GF-D8 (cell line): ENCODE data around the gene DAPL1.

Experiments used
- DNase-seq: peaks from one replicate; lab custom pipeline; 2025; lab: John Stamatoyannopoulos, UW

The DAPL1 gene, protein sequence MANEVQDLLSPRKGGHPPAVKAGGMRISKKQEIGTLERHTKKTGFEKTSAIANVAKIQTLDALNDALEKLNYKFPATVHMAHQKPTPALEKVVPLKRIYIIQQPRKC

DNA sequence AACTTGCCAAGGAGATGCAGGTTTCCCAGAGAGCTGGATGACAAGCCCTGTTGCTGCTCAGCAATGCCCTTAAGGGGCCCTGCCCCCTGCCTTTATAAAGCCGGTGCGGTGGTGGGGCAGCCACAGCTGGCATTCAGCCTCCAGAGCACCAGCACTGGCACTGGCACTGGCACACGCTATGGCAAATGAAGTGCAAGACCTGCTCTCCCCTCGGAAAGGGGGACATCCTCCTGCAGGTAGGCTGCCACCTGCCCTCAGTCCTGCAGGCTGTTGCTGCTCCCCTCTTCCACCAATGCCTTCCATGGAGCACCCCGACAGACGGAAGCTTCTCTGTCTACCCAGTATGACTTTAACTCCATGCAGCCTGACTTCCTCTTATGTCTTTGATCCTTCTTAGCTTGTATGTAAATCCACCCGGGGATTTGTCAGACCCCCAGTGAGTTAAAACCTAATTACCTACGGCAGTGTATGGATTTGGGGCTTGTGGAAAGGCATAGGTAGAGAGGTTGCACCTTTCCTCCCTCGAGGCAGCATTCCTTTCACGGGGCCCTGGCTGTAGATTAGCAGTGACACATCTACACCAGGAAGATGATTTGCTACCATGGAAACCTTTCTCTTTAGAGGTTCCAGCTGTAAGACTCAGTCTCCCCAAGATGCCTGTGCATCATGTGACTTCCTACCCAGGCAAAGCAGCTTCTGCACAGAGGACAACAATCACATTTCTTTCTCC is at the start of gene DAPL1:
TSS of gene DAPL1 (plus strand) at position 123 of the 730 bp plus-strand sequence. CDS start at position 179, 56 bp downstream.
- no peak for DNase-seq

DNA sequence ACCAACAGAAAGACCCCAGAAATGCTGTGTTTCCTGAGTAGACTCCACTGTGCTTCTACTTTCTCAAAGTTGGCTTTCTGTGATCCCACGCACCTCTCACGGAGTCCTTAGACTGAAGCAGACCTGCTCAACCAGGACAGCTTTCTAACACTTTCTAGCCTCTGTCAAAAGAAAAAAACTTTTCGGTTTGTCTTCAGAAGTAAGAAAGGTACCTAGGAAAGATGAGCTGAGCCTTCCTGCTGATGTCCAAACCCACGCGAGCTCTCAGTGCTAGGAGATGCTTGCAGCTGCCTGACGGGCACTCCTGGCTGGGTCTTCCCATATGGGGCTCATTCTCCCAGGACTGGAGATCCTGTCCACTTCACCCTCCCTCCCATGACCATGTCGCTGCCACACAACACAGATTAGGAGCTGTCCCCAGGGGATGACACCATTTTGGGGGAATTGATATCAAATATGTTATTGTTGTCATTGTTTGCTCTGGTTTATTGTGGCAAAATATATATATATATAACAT is 49.2 kb upstream of the DAPL1 start:
- DNase-seq, result no peak

DNA sequence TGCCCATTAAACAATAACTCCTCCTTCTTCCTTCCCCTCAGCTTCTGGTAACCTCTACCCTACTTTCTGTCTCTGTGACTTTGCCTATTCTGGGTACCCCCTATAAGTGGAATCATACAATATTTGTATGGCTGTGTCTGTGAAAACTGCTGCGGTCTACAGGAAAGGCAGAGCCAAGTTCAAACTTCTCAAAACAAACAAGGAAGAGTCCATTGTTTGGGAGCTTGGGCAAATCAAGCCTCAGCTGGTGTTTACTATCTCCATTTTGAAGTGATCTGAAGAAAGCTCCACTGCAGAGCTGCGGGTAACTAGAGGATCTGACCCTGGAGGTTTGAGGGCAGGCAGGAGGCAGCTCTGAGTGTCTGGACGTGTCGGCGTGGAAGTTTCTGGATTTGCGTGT is 48.6 kb upstream of the DAPL1 start:
- DNase-seq, result no peak

DNA sequence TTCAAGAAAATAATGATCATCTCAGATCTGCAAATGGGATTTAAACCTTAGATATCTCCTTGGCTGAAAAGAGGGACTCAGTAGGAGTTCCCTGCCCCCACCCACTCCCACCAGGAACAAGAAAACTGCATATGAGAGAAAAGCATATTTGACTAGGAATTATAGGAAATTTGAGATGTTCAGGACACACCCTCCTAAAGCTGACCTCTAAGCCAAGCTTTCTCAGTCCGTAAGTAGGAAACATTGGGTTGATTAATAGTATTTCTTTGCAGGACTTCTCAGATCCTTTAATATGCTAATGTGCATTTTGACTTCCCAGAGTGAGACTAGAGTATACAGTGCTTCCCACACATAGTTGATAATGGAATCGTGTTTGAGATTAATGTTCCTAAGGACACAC is 47.8 kb upstream of the DAPL1 start:
- DNase-seq, result no peak

DNA sequence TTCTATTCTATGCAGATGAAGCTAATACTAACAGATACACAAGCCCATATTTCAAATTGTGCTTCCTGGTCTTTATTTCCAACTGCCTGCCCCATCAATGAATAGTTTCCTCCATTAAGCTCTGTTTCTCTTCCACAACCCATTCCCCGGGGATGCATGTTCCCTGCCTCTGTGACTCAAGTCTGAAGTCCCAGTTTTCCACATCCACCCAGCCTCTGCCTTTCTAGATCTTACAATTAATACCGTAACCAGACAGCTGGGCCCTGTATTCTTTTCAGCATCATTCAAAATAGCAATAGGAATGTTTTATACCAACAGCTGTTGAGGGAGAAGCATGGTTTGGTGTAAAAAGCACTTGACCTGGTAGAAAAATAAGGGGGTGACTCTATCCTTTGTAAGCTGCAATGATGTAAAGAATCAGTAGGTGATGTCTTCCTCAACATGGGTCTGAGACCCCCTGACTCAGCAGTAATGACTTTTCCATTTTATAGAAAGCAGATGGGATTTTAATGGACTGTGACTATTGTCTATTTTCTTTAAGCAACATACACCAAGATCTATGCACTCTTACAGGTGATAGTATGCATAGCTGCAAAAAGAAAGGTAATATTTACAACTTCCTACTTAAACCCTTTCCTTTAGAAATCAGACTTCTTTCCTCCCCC is 46.1 kb upstream of the DAPL1 start:
- no peak for DNase-seq

DNA sequence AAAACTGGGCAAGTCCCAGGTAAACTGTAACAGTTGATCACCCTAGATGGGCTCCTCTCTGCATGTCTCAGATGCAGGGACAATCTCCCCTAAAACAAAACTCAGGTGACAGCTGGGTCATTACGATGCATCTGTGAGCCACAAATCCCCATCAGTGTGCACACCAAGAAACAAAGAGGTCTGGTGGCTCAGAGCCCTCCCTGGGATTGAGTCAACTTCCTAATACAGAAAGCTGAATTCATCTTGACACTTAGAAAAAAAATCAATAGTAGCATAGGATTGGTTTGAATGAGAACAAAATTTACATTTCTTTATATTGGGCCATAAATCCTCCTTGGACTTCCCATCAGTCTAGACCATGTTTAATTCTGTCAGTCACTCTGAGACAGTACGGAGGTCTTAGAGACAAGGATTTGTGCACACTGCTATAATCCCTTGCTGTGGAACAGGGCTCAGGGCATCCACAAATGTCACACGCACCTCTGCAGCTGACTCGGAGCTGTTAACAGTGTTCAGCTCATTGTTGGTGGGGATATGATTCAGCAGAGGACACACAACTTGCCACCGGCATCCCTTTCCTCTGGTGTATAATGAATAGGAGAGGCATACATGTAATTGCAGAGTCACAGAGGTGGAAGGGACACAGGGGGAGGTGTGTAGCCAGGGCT is 44.5 kb upstream of the DAPL1 start:
- no peak for DNase-seq

DNA sequence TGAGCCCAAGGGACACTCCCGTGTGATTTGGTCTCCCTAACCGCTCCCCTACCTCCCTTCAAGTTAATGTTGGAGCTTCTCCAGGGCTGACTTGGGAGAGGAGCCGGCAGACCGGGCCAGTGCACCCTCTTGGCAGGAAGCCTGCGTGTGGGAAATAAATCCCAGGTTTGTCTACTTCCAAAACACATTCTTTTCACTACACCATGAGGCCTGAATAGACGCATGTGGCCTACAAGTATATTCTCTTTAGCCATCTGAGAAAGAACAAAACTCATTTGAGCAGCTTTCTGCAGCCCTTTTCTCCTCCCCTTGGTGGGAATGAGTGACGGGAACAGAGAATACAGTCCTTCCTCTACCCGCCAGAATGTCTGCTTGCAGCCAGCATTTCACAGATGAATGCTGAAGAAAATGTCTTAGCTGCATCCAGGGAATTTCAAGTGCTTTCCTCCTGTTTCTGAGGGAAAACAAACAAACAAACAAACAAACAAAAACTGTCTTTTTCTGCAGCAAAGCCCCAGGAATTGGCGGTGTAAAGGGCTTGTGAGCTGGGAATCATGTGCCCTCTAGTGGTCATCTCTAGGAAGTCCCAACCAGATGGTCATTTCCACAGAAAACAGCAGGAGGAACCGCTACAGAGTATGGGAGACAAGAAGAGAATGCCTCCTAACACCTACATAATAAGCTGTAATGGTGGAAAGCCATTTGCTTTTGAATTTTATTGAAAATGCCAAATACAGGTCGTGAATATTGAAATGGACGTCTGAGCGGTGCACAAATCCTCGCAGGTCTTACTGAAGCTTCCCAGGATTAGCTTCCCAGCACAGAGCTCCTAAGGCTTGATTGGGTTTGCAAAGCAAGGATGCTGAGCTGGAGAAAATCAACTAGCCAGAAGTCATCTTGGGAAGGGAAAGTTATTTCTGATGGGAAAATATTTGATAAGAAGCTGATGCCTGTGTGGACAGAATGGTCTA is 41.2 kb upstream of the DAPL1 start:
- peak; percentile 5 for DNase-seq

DNA sequence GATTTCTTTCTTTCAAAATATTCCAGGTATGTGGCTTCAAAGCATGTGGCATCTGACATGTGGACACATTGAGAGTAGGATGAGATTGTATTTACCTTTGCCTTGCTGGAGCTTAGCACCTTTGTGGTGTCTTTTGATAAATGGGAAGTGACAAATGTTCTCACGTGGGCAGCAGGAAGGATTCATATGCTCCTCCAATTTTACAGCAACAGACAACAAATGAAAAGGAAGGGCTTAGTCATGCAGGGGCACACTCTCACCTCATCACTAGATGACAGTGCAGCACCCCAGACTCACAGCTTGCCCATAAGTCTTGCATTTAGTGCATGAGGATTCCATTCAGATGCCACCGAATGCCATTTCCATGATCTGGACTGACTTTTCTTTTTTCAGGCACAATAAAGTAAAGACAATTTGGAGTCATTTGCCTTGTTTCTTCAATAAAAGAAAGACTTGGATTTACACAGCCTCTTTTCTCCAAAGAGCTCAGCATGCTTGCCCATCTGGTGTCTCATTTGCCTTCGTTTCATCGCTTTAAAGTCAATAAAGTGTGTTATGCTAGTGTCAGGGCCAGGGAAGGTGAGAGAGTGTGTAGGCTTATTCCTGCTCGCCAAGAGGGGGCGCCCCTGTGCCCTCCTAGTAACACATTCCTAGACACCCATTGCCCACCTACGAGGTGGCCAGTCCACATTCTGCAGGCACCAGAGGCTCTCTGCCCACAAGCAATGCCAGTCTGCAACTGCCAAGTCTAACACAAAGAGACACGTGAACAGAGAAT is 39.6 kb upstream of the DAPL1 start:
- DNase-seq, result no peak

DNA sequence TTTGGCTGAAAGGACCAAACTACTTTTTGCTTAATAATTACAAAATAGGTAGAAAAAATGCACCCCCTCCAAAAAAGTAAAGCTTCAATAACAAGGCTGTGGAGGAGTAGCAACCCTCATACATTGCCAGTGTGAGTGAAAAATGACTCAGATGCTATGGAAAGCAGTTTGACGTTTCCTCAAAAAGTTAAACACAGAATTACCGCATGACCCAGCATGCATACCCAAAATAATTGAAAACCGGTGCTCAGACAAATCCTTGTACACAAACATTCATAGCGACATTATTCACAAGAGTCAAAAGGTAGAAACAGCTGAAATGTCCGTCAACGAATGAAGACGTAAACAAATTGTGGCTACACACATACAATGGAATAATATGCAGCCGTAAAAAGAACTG is 38.8 kb upstream of the DAPL1 start:
- no peak for DNase-seq

DNA sequence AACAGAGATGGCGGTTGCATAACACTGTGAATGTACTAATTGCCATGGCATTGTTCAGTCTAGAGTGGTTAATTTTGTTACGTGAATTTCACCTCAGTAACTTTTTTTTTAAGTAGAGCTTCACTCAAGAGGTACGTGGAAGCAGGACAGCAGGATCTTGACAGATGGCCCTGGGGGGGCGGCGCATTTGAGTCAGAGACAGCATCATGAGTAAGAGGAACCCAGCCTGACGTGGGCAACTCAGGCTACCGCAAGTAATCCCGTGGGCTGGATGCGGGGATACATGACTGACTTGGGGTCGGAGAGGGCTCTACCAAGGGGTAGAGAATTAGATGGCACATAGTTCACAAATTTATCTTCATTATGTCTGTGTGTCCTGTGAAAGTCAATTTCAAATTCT is 38.1 kb upstream of the DAPL1 start:
- DNase-seq, result no peak

DNA sequence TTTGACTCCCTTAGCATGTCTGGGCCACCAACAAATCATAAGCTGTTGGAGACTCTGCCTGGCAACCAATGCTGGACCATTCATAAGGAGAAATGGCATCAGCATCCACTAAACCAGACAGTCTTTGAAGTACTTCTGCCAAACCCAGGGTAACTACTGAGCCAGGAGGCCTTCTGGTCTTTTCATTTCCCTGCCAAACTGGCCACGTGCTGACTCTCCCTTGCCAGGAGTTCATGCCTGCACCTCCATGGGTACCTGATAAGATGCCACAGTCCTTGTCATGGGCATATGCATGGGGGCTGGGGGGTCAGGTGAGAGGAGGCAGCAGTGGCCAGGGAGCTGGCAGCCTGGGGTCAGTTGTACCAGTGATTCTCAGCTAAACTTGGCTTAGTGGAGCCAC is 34.2 kb upstream of the DAPL1 start:
- DNase-seq, result no peak

DNA sequence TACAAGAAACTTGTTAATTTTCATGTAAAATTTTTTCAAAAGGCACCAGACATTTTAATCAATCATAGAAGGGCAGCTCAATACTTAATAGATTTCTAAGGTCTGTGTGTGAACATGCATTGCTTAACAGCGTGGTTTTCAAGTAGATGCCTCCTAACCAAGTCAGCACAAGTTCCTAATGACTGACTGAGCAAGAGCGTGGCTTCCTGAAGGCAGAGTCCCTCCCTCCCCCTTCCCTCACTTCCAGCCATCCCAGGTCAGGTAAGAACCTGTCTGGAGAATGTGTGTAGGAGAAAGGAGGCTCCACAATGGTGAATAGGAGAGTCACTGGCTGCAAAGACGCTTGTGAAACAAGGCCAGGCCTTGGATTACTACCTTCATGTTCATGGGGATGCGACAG is 33.5 kb upstream of the DAPL1 start:
- DNase-seq, result no peak

DNA sequence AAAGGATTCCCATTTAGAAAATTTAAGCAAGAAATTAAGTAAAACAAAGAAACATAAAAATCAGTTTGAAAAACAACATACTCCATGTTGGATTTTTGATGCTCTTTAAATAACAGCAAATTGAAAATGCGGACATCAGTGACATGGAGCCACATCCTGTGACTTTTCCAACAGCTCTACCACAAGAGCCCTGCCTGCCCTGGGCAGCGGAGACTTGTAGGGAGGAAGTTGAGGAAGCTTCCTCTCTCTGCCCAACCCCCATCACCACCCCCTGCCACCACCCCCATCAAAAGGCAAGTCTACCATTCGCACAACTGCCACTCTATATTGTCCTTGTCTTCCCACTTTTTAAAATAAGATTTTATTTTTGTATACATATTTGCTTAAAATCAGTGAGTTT is 32.8 kb upstream of the DAPL1 start:
- DNase-seq, result no peak

DNA sequence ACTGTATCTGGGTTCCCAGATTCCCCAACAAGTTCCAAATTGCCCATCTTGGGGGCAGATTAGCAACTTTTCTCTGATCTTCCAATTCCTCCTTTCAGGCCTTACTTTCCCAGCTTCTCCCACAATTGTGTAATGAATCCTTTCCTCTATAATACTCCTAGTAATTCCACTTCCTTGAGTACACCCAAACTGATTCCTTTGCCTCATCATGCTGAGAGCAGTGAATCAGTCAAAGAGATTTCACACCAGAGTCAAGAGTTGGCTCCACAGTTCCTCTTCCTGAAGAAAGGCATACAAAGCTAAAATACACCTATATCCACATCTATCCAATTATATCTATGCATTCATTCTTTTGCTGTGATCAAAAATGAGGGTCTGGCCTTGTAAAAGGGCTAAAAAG is 28.6 kb upstream of the DAPL1 start:
- no peak for DNase-seq

DNA sequence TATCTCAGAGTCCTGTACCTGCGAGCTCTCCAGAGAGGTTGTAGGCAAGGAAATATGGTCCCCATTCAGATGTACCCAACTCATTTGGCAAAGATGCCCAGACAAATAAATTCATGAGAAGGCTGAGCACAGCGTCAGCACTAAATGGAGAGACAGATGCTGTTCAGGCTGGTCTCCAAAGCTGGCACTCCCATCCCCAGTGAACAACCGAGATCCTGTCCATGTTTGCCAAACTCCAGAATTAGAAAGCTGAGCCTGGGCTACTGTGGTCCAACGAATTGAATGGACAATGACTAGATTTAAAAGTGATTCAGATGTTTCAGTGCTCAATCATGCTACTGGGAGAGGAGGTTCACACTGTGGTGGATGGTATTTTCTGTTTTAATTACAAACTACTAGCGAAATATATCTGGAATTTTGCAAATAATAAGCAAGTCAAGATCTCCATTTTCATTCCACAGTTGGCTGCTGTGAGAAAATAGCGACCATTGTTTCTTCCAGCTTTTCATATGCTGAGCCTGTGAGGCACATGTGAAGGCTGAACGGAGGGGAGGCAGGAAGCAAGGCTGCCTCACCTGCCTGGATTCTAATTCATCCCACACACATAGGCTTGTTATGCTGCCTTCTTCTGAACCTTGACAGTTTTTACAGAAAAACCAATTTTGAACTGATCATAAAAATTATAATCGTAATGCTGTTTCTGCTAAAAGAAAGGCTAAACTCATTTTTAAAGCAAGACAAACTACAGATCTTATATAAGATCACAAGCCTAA is 22.6 kb upstream of the DAPL1 start:
- no peak for DNase-seq

DNA sequence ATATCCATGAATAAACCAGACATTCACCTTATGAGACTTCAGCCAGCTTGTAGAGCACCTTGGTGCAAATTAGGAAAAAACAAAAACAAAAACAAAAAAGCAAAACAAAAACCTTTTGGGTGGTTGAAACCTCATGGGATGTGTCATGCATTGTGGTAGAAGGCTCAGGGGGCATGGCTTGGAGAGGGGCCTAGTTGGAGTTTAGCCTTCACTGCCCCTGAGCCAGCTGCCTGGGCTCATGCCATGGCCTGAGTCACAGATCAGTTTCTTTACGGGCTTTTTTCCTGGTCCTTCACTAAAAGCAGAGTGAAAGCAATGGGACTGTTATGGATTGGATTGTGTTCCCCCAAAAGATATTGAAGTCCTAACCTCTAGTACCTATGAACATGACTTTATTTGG is 22.0 kb upstream of the DAPL1 start:
- DNase-seq, result no peak

DNA sequence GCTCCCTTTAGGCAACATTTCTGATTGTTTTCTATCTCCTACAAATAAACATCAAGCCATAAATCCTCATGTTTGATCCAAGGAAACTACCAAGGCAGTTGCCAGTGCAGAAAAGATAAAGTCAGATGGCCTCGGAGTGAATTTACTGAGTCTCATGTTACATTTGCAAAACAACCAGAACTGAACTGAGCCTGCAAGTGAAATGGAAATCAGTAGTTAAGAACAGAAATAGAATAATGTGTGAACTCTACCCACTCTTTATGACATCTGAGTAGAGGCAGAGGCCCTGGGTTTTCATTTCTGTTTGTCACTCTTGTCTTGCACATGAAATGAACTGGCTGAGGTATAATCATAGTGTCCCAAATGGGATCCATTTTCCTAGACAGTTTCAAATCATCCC is 20.4 kb upstream of the DAPL1 start:
- no peak for DNase-seq

DNA sequence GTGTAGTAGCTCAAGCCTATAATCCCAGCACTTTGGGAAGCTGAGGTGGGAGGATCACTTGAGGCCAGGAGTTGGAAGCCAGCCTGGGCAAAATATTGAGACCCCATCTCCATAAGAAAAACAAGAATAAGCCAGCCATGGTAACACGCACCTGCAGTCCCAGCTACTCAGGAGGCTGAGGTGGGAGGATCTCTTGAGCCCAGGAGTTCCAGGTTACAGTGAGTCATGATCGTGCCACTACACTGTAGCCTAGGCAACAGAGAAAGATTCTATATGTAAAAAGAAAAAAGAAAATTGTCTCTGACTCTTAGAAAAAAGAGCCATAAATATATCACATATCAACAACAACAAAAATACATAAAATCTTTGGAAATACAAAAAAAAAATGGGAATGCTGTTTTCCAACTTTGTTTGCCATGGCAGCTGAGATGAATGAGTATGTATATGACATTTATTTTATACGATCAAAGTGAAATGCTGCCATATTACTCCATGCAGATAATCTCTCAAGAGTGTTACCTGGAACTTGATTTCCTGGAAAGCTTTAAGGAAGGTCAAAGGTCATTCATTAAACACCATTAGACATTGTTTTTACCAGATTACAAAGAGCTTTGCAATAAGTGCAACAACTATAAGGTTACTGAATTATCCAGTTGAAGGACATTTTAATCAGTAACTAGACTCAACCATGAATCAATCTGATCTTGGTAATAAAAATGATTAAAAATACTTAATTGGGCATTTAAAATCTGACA is 19.7 kb upstream of the DAPL1 start:
- no peak for DNase-seq

DNA sequence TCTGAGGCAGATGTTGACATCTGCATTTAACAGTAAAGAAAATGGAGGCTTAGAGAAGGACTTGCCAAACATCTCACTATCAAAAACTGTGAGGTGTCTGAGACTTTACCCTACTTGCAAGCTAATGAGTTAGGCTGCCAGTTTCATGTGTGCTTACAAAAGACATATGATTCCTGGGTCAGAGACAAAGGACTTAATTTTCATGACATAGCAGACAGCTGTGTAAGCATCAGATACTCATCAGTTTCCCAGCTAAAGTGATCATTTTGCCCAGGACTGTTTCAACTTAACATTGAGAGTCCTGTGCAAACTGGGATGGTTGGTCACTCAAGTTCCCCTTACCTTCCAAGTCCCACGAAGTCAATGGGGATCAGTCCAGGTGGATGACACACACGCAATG is 18.9 kb upstream of the DAPL1 start:
- no peak for DNase-seq
